ENCODE measurements around the gene CAMKMT. TPM values are rescaled to one million over a fixed set of nuclear protein-coding genes. Genes with fewer than 3 reads are reported as not detected.

CAMKMT gene
- total RNA-seq, 4 donors from 2014 or later, result 9.8 to 33.0 (median 18.7) TPM

DNA sequence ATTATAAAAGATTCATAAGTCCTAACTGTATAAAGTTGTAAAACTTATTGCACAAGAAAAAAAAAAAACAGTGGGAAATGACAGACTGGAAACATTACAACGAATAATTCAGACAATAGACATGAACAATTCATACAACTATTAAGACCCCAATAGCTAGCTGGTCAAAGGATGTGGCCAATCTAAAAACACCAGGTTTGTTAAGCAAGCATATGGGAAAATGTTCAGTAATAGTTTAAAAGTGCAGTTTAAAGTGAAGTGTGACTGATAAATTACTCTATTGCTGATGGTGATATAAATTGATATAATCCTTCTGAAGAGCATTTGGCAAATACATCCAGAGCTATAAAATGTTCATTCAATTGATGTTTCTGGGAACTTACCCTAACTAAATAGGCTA lies 289.0 kb downstream of the CAMKMT start:
- no peaks in the 10 kb centered on the region for H3K9me3 ChIP-seq
- TF ChIP-seq, protein P1, sequence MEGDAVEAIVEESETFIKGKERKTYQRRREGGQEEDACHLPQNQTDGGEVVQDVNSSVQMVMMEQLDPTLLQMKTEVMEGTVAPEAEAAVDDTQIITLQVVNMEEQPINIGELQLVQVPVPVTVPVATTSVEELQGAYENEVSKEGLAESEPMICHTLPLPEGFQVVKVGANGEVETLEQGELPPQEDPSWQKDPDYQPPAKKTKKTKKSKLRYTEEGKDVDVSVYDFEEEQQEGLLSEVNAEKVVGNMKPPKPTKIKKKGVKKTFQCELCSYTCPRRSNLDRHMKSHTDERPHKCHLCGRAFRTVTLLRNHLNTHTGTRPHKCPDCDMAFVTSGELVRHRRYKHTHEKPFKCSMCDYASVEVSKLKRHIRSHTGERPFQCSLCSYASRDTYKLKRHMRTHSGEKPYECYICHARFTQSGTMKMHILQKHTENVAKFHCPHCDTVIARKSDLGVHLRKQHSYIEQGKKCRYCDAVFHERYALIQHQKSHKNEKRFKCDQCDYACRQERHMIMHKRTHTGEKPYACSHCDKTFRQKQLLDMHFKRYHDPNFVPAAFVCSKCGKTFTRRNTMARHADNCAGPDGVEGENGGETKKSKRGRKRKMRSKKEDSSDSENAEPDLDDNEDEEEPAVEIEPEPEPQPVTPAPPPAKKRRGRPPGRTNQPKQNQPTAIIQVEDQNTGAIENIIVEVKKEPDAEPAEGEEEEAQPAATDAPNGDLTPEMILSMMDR (IDR thresholded peaks at IDR 0.05), result no peak
- no peak for TF ChIP-seq POLR2A (IDR thresholded peaks at IDR 0.05)
- no peak overlapping the region for H3K27ac ChIP-seq
- no peak for DNase-seq
- H3K4me1 ChIP-seq, result no peaks in the 10 kb centered on the region
- H3K36me3 ChIP-seq, result no peaks in the 10 kb centered on the region
- no peak overlapping the region for H3K4me3 ChIP-seq
- no peaks in the 10 kb centered on the region for H3K27me3 ChIP-seq

- Histone ChIP-seq H3K36me3 (no peaks in the 10 kb centered on the region), H3K27me3 (no peaks in the 10 kb centered on the region), H3K4me1 (no peaks in the 10 kb centered on the region), H3K4me3 (no peak overlapping the region), H3K9me3 (no peaks in the 10 kb centered on the region), H3K27ac (no peak overlapping the region)
- no peak for DNase-seq
- TF ChIP-seq POLR2A (IDR thresholded peaks at IDR 0.05), result no peak
- TF ChIP-seq, protein P1 (IDR thresholded peaks at IDR 0.05), result no peak
These were observed 290.2 kb downstream of the CAMKMT start for GRCh38 chr2:44651974-44652373.

DNA sequence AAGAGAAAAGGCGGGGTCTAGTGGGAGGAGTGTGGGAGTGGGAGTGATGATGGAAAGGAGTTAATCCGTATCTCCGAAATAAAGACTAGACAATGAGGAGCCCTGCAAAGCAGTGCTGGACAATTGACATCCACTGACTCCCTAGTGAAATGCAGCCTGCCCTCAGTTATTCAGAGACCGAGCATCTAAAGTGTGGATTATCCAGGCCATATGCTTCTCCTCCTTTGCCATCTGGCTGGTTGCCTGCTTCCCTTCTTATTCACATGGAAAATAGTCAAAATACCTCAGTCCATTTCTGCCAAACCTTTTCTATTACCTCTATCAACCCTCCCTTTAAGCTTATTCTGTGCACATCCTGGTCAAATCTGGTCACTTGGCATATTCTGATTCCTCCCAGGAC lies 291.0 kb downstream of the CAMKMT start:
- no peak for TF ChIP-seq POLR2A (IDR thresholded peaks at IDR 0.05)
- TF ChIP-seq, protein P1 (IDR thresholded peaks at IDR 0.05), result no peak
- Histone ChIP-seq H3K9me3 (no peaks in the 10 kb centered on the region), H3K36me3 (no peaks in the 10 kb centered on the region), H3K4me1 (no peaks in the 10 kb centered on the region), H3K27ac (no peak overlapping the region), H3K27me3 (no peaks in the 10 kb centered on the region), H3K4me3 (no peak overlapping the region)
- DNase-seq, result no peak

- Histone ChIP-seq H3K9me3 (no peaks in the 10 kb centered on the region), H3K27me3 (no peaks in the 10 kb centered on the region), H3K27ac (no peak overlapping the region), H3K36me3 (no peaks in the 10 kb centered on the region), H3K4me1 (no peaks in the 10 kb centered on the region), H3K4me3 (no peak overlapping the region)
- DNase-seq, result no peak
- TF ChIP-seq POLR2A (IDR thresholded peaks at IDR 0.05), result no peak
- TF ChIP-seq, protein P1 (IDR thresholded peaks at IDR 0.05), result no peak
These were observed 293.7 kb downstream of the CAMKMT start for GRCh38 chr2:44655401-44655864.

DNA sequence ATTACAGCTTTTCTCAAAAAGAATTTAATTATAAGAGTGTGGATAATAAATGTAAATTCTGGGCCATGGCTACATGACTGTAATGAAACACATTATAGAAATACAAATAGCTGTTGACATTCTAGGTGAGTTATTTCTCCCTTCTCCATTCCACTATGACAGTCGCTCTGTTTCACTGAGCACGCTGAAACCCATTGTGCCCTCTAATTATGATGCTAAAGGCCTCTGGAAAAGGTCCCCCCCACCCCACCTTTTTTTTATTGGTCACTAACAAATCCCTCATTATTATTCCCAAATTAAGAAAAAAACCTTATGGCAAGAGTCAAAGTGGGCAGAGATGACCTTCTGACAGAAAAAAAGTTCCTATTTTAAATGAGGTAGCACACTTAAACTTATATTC lies 294.7 kb downstream of the CAMKMT start:
- TF ChIP-seq, protein P1 (IDR thresholded peaks at IDR 0.05), result no peak
- TF ChIP-seq POLR2A (IDR thresholded peaks at IDR 0.05), result no peak

More for the DNA sequence above, 294.7 kb downstream of the CAMKMT start:
- H3K4me1 ChIP-seq, result no peaks in the 10 kb centered on the region
- no peak overlapping the region for H3K27ac ChIP-seq
- H3K36me3 ChIP-seq, result no peaks in the 10 kb centered on the region
- no peak overlapping the region for H3K4me3 ChIP-seq
- DNase-seq, result no peak
- no peaks in the 10 kb centered on the region for H3K27me3 ChIP-seq
- H3K9me3 ChIP-seq, result no peaks in the 10 kb centered on the region

Data from Peyer's patch (tissue), 4 donors.